Endothelial cell of umbilical vein (primary cell): Measurements from ENCODE around the gene FXYD6.

ENCODE experiments used
- CTCF ChIP-seq, 2 donors: IDR thresholded peaks; 1 replicate in 1 of 2; 2 replicates in 1 of 2; pipeline ENCODE4 v1.5.1; 2011; ENCODE audit warnings: low read length in 2 of 2, mild to moderate bottlenecking in 2 of 2, moderate library complexity in 2 of 2, control low read depth in 1 of 2, inconsistent platforms in 1 of 2, low read depth in 1 of 2; ENCODE audit not compliant: insufficient read depth in 1 of 2; ENCODE audit errors: extremely low read depth in 1 of 2
- EZH2 ChIP-seq: IDR thresholded peaks from 2 replicates; pipeline ENCODE4 v1.6.1; 2012; ENCODE audit warnings: borderline replicate concordance, low read depth, mild to moderate bottlenecking, moderate library complexity, low read length, inconsistent platforms; ENCODE audit not compliant: severe bottlenecking
- FOS ChIP-seq: IDR thresholded peaks from 2 replicates; pipeline ENCODE4 v1.6.1; 2011; ENCODE audit warnings: mild to moderate bottlenecking, low read length, moderate library complexity, borderline replicate concordance; ENCODE audit not compliant: insufficient read depth
- GATA2 ChIP-seq: IDR thresholded peaks from 2 replicates; pipeline ENCODE4 v1.7.0; 2011; ENCODE audit warnings: low read depth, mild to moderate bottlenecking, moderate library complexity, mixed read lengths, low read length; ENCODE audit not compliant: insufficient read length, insufficient read depth
- JUN ChIP-seq: IDR thresholded peaks from 2 replicates; pipeline ENCODE4 v1.6.1; 2011; ENCODE audit warnings: borderline replicate concordance, low read depth; ENCODE audit not compliant: insufficient read length, insufficient read depth
- POLR2A ChIP-seq: IDR thresholded peaks from 2 replicates; pipeline ENCODE4 v1.6.1; 2012; ENCODE audit warnings: low read depth, mild to moderate bottlenecking, control low read depth, low read length
- POLR2AphosphoS5 ChIP-seq: IDR thresholded peaks from 2 replicates; pipeline ENCODE4 v1.6.1; 2012; ENCODE audit warnings: low read depth, mild to moderate bottlenecking, control low read depth, low read length, moderate library complexity; ENCODE audit not compliant: insufficient read depth
- TF ChIP-seq, protein P1 (sequence below): IDR thresholded peaks from 2 replicates; pipeline ENCODE4 v1.6.1; 2011; ENCODE audit not compliant: insufficient read depth, insufficient read length

- TF ChIP-seq CTCF (IDR thresholded peaks at IDR 0.05; ENCODE audit: extremely low read depth in 1 of 2, insufficient read depth in 1 of 2, low read depth in 1 of 2, low read length in 2 of 2) = no peak
- TF ChIP-seq, protein P1, sequence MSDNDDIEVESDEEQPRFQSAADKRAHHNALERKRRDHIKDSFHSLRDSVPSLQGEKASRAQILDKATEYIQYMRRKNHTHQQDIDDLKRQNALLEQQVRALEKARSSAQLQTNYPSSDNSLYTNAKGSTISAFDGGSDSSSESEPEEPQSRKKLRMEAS = no peak
- no peak for TF ChIP-seq POLR2AphosphoS5
- TF ChIP-seq POLR2A = no peak
- no peak for TF ChIP-seq EZH2
- TF ChIP-seq JUN = no peak
- no peak for TF ChIP-seq GATA2
- no peak for TF ChIP-seq FOS
These were observed 37.0 kb downstream of the FXYD6 start for GRCh38 chr11:117839380-117839881.
